Measurements from ENCODE around the gene APLP2.

The APLP2 gene

DNA sequence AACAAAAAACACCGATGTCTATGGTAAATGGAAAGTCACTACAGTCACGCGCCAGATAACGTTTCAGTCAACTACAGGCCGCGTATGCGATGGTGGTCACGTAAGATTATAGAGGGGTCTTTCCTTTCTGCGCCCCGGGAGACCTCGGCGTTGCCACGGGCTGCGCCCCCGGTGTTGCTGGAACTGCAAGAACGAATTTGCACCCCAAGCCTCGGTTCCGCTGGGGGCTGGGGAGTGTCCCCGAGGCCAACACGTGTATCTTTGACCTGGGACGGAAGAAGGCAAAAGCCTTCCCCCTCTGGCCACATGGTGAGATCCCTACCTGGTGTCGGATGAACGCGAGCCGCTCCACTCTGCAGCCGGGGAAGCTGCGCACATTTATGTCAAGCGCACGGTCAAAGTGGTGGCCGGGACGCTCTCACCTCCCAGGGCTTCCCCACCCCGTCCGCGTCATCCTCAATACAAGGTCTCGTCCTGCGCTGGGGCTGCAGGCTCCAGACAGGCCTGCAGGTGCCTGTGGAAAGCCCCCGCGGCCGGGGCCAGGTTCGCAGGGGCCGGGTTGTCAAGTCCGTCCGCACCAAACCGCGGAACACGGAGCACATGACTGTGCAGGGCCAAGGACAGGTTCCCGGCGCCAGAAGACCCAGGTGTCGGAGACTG, 29.3 kb upstream of the APLP2 start:
- Histone ChIP-seq H3K4me3 (no peak overlapping the region), H3K4me1 (no peaks in the 10 kb centered on the region), H3K9me3 (no peaks in the 10 kb centered on the region), H3K36me3 (replicated peaks) (no peaks in the 10 kb centered on the region), H3K27me3 (ENCODE audit: low read depth) (no peaks in the 10 kb centered on the region)
- in situ Hi-C loops (cut with MboI; ENCODE audit: low sequenced_read_pairs), result no loop called here
- no peak for DNase-seq (ENCODE audit: low spot score in 2 of 2)

DNA sequence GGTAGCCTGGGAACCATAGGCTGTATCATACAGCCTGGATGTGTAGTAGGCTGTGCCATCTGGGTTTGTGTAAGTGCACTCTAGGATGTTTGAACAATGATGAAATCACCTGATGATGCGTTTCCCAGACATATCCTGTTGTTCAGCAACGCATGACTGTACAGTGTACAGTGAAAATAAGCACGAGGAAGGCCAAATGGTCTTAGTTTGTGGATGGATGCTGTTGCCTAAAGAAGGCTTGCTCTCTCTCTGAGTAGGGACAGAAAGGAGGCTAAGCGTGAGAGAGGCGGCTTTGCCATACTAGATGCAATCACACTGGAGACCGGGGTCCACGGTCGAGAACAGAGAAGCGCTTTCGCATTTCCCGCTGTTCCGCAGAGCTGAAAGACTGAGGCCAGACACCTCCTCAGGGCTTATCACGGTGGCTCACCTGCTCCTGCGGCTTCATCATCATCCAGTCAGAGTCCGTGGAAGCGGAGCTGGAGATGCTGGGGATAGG, 27.6 kb upstream of the APLP2 start:
- Histone ChIP-seq H3K36me3 (replicated peaks) (no peaks in the 10 kb centered on the region), H3K4me1 (no peaks in the 10 kb centered on the region), H3K9me3 (no peaks in the 10 kb centered on the region), H3K4me3 (no peak overlapping the region), H3K27me3 (ENCODE audit: low read depth) (no peaks in the 10 kb centered on the region)
- DNase-seq (ENCODE audit: low spot score in 2 of 2), result no peak
- in situ Hi-C loops (cut with MboI; ENCODE audit: low sequenced_read_pairs), result no loop called here

DNA sequence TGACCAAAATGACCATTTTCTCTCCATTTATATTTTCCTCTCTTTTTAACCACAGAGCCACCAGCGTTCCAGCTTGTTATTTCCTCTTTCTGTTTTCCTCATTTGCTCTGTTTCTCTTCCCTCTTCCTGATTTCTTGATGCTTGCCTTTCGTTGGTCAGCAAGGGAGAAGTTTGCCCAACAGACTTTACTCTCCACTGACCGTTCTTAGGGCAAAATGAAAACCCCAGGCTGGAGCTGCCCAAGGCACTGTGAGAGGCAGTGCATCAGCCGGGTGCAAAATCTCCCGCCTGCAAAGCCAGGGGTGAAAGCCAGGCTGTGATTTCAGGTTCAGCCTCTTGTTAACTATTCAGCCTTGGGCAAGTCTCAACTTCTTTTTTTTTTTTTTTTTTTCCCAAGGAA, 26.1 kb upstream of the APLP2 start:
- H3K4me3 ChIP-seq, result no peak overlapping the region
- in situ Hi-C loops (cut with MboI; ENCODE audit: low sequenced_read_pairs), result no loop called here
- no peaks in the 10 kb centered on the region for H3K9me3 ChIP-seq
- no peaks in the 10 kb centered on the region for H3K36me3 ChIP-seq (replicated peaks)
- DNase-seq (ENCODE audit: low spot score in 2 of 2), result no peak
- no peaks in the 10 kb centered on the region for H3K27me3 ChIP-seq (ENCODE audit: low read depth)
- no peaks in the 10 kb centered on the region for H3K4me1 ChIP-seq

DNA sequence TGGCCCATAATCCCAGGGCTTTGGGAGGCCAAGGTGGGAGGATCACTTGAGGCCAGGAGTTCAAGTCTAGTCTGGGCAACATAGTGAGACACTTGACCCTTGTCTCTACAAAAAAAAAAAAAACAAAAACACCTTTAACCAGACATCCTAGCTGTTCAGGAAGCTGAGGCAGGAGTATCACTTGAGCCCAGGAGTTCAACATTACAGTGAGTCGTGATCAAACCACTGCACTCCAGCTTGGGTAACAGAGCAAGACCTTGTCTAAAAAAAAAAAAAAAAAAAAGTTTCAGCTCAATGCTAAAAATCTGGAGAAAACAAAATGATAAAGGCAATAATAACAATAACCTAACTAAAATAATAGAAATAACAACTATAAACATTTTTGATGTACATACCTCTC, 22.6 kb upstream of the APLP2 start:
- Histone ChIP-seq H3K4me3 (no peak overlapping the region), H3K9me3 (no peaks in the 10 kb centered on the region), H3K27me3 (ENCODE audit: low read depth) (no peaks in the 10 kb centered on the region), H3K36me3 (replicated peaks) (no peaks in the 10 kb centered on the region), H3K4me1 (no peaks in the 10 kb centered on the region)
- in situ Hi-C loops (cut with MboI; ENCODE audit: low sequenced_read_pairs), result no loop called here
- no peak for DNase-seq (ENCODE audit: low spot score in 2 of 2)

DNA sequence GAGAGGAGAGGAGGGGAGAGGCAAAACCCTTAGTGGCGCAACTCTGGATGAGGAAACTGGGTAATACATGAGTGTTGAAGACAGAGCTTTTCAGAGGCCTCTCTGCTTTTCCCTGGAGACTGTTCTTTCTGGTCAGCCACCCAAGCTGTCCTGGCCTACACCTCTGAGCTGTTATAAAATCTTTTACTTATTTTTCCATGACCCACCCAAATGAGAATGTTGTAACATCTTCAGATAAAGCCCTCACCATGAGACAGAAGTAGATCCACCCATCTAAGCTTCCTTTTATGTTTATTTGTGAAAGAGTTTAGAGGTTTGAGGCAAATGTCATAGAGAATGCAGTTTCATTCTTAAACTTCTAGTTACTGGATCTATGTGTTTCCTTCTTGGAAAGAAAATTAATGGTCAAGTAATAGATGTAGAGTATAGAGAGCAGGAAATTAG, 20.3 kb upstream of the APLP2 start:
- Histone ChIP-seq H3K36me3 (replicated peaks) (no peaks in the 10 kb centered on the region), H3K9me3 (no peaks in the 10 kb centered on the region), H3K4me1 (no peaks in the 10 kb centered on the region), H3K27me3 (ENCODE audit: low read depth) (no peaks in the 10 kb centered on the region), H3K4me3 (no peak overlapping the region)
- in situ Hi-C loops (cut with MboI; ENCODE audit: low sequenced_read_pairs), result no loop called here
- DNase-seq (ENCODE audit: low spot score in 2 of 2), result no peak

GRCh38 chr11:130050257-130050656, 19.4 kb upstream of the APLP2 start:
- H3K4me1 ChIP-seq, result no peaks in the 10 kb centered on the region
- in situ Hi-C loops (cut with MboI; ENCODE audit: low sequenced_read_pairs), result no loop called here

DNA sequence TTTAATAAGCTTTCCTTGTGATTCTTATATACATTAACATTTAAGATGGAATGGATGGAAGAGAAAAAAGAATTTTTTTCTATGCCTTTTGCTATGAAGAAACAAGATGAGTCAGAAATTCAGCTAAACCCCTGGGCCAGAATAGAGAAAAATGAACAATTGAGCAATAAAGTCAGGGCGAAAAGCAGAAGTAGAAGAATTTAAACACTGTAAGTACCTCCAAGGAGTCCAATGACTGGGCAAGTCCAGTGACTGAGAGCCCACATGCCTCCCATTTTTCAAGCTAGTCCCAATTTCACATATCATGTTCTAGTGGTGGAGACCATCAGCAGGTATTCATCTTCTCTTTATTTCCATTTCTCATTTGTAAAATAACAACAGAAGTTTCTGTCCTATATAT, 18.6 kb upstream of the APLP2 start:
- H3K27me3 ChIP-seq (ENCODE audit: low read depth), result peaks cover 2% of the 10 kb centered on the region; the same call in 1 of the 2 replicates
- no peaks in the 10 kb centered on the region for H3K4me1 ChIP-seq
- no peak overlapping the region for H3K4me3 ChIP-seq
- H3K36me3 ChIP-seq (replicated peaks), result no peaks in the 10 kb centered on the region
- in situ Hi-C loops (cut with MboI; ENCODE audit: low sequenced_read_pairs), result no loop called here
- DNase-seq (ENCODE audit: low spot score in 2 of 2), result no peak
- H3K9me3 ChIP-seq, result no peaks in the 10 kb centered on the region

More at GRCh38 chr11:130050257-130050656, 19.4 kb upstream of the APLP2 start:
- no peak overlapping the region for H3K4me3 ChIP-seq
- no peaks in the 10 kb centered on the region for H3K27me3 ChIP-seq (ENCODE audit: low read depth)
- H3K36me3 ChIP-seq (replicated peaks), result no peaks in the 10 kb centered on the region
- DNase-seq (ENCODE audit: low spot score in 2 of 2), result no peak
- H3K9me3 ChIP-seq, result no peaks in the 10 kb centered on the region

DNA sequence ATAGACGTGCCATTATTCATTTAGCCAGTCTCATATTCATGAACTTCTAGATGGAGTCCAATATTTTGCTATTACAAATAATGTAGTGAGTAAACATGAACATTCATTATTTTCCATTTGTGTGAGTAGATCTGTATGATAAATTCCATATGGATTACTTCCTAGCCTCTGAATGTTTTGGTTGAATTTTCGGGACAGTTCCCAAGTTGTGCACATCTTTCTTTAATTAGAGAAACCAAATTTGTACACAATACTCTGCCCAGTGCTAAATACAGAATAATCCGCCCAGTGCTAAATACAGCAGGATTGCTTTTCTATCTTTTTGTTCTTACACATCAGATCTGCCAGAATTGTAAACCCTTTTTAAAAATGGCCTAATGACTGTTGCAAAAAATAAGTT, 17.1 kb upstream of the APLP2 start:
- no peak overlapping the region for H3K4me3 ChIP-seq
- no peak for DNase-seq (ENCODE audit: low spot score in 2 of 2)
- peaks cover 2% of the 10 kb centered on the region; the same call in 1 of the 2 replicates for H3K27me3 ChIP-seq (ENCODE audit: low read depth)
- H3K36me3 ChIP-seq (replicated peaks), result no peaks in the 10 kb centered on the region
- no peaks in the 10 kb centered on the region for H3K9me3 ChIP-seq
- H3K4me1 ChIP-seq, result no peaks in the 10 kb centered on the region
- in situ Hi-C loops (cut with MboI; ENCODE audit: low sequenced_read_pairs), result no loop called here

DNA sequence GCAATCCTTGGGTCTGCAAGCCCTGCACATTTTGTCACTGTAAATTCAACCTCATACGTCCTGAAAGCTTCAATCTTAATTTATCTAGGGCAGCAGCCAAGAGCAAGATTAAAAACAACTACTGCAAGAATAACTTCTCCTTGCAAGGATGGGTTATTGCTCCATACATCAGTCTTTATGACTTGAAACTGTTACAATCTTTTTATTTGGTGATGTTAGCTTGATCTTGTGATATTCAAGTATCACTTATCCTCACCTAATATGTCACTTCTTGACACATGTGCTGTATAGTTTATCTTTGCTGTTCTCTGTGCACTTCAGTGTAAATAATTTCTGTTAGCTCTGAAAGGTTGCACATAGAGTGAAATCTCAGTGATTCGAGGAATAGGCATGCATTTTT, 14.7 kb upstream of the APLP2 start:
- no peaks in the 10 kb centered on the region for H3K9me3 ChIP-seq
- no peaks in the 10 kb centered on the region for H3K4me1 ChIP-seq
- H3K27me3 ChIP-seq (ENCODE audit: low read depth), result peaks cover 5% of the 10 kb centered on the region
- H3K36me3 ChIP-seq (replicated peaks), result no peaks in the 10 kb centered on the region
- no peak overlapping the region for H3K4me3 ChIP-seq
- DNase-seq (ENCODE audit: low spot score in 2 of 2), result no peak
- in situ Hi-C loops (cut with MboI; ENCODE audit: low sequenced_read_pairs), result no loop called here

DNA sequence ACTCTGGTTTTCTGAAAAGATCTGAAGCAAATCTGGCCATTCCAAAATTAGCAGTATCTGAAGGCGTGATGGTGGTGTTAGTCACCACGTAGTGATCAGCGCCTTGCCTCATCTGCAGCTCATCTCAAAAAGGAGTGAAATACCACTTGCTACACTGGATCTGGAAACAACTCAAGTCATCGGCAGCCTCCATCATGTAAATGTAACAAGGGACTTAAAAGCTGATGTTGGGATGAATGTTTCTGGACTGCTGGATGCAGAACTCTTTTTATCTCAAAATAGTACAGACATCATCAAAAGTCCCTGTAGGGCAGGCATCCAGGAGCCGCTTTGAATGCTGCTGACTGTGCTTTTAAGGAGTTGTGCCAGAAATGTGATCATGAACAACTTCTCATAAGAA, 14.1 kb upstream of the APLP2 start:
- Histone ChIP-seq H3K4me1 (no peaks in the 10 kb centered on the region), H3K27me3 (ENCODE audit: low read depth) (peaks cover 7% of the 10 kb centered on the region), H3K36me3 (replicated peaks) (no peaks in the 10 kb centered on the region), H3K9me3 (no peaks in the 10 kb centered on the region), H3K4me3 (no peak overlapping the region)
- in situ Hi-C loops (cut with MboI; ENCODE audit: low sequenced_read_pairs), result no loop called here
- no peak for DNase-seq (ENCODE audit: low spot score in 2 of 2)

DNA sequence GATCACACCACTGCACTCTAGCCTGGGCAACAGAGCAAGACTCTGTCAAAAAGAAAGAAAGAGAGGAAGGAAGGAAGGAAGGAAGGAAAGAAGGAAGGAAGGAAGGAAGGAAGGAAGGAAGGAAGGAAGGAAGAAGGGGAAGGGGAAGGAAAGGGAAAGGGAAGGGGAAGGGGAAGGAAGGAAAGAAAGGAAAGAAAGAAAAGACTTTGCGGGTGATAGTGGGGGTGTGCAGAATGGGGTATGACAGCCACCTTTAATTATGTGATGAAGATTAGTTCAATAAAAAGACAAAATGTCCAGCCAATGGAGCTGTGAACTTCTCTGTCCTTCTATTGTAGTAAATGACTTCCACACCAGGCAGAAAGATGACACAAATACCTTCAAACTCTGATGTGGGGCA, 8.7 kb upstream of the APLP2 start:
- H3K4me3 ChIP-seq, result no peak overlapping the region
- no peaks in the 10 kb centered on the region for H3K9me3 ChIP-seq
- in situ Hi-C loops (cut with MboI; ENCODE audit: low sequenced_read_pairs), result no loop called here
- no peaks in the 10 kb centered on the region for H3K36me3 ChIP-seq (replicated peaks)
- DNase-seq (ENCODE audit: low spot score in 2 of 2), result no peak
- peaks cover 9% of the 10 kb centered on the region; the same call in 1 of the 2 replicates for H3K27me3 ChIP-seq (ENCODE audit: low read depth)
- H3K4me1 ChIP-seq, result no peaks in the 10 kb centered on the region; the same call in 1 of the 2 replicates

- Histone ChIP-seq H3K4me3 (no peak overlapping the region), H3K9me3 (no peaks in the 10 kb centered on the region), H3K4me1 (no peaks in the 10 kb centered on the region; the same call in 1 of the 2 replicates), H3K36me3 (replicated peaks) (no peaks in the 10 kb centered on the region), H3K27me3 (ENCODE audit: low read depth) (peaks cover 9% of the 10 kb centered on the region; the same call in 1 of the 2 replicates)
- no peak for DNase-seq (ENCODE audit: low spot score in 2 of 2)
- in situ Hi-C loops (cut with MboI; ENCODE audit: low sequenced_read_pairs), result no loop called here
These were observed 7.7 kb upstream of the APLP2 start for GRCh38 chr11:130062026-130062425.

DNA sequence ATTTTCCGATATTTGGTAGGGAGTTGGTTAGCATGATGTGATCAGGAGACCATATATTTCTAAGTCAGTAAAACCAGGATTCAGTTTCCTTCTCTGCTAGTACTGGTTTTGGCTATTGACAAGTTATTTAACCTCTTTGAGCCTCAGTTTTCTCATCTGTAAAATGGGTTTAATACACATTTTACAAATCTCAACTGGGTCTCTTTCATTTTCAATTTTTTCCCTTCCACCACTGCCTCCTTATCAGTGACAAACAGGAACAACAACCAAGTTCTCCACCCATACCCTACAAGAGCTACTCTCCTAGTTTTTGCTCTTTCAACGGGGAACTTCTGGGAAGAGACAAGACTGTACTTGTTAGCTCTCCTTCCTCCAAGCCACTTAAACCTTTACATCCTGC, 6.2 kb upstream of the APLP2 start:
- Histone ChIP-seq H3K4me1 (no peaks in the 10 kb centered on the region; the same call in 1 of the 2 replicates), H3K4me3 (no peak overlapping the region), H3K36me3 (replicated peaks) (no peaks in the 10 kb centered on the region), H3K27me3 (ENCODE audit: low read depth) (peaks cover 9% of the 10 kb centered on the region; the same call in 1 of the 2 replicates), H3K9me3 (no peaks in the 10 kb centered on the region)
- in situ Hi-C loops (cut with MboI; ENCODE audit: low sequenced_read_pairs), result no loop called here
- DNase-seq (ENCODE audit: low spot score in 2 of 2), result no peak

DNA sequence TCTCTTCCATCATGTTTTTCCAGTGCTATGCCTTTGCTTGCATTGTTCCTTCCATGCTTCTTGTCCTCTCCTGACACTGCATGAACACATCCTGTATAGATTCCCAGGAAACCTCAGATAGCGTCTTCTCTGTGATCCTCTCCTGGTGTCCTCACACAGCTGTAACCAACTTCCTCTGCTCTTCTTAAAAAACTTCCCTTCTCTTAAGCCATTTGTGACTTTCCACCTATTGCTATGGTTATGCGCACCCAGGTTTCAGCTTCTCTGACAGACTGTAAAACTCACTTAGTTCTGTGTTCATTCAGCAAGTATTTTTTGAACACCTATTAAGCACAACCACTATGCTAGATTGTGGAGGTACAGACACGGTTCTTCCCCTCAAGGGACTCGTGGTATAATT, 5.1 kb upstream of the APLP2 start:
- in situ Hi-C loops (cut with MboI; ENCODE audit: low sequenced_read_pairs), result no loop called here

More for the DNA sequence above, 5.1 kb upstream of the APLP2 start:
- Histone ChIP-seq H3K9me3 (no peaks in the 10 kb centered on the region), H3K27me3 (ENCODE audit: low read depth) (peaks cover 9% of the 10 kb centered on the region; the same call in 1 of the 2 replicates), H3K36me3 (replicated peaks) (no peaks in the 10 kb centered on the region), H3K4me3 (no peak overlapping the region), H3K4me1 (peaks cover 5% of the 10 kb centered on the region; the same call in 1 of the 2 replicates)
- DNase-seq (ENCODE audit: low spot score in 2 of 2), result no peak
